ENCODE measurements around the gene MFSD2A. TPM values are rescaled to one million over a fixed set of nuclear protein-coding genes. Genes with fewer than 3 reads are reported as not detected.

The MFSD2A gene
- total RNA-seq, 4 donors from 2014 or later: 0.95 to 75.9 (median 41.1) TPM

GRCh38 chr1:39943471-39944290 is 11.3 kb upstream of the MFSD2A start:
- TF ChIP-seq CTCF (IDR thresholded peaks at IDR 0.05): no peak
- DNase-seq (ENCODE audit: low spot score): no peak
- no peak for ATAC-seq (ENCODE audit: low FRiP score)

GRCh38 chr1:39944410-39945112 is 10.4 kb upstream of the MFSD2A start:
- no peak for DNase-seq (ENCODE audit: low spot score)
- ATAC-seq (ENCODE audit: low FRiP score): peak; percentile 51
- no peak for TF ChIP-seq CTCF (IDR thresholded peaks at IDR 0.05)

GRCh38 chr1:39946216-39946615 is 8.7 kb upstream of the MFSD2A start:
- DNase-seq (ENCODE audit: low spot score): no peak
- no peak for TF ChIP-seq CTCF (IDR thresholded peaks at IDR 0.05)
- no peak for ATAC-seq (ENCODE audit: low FRiP score)

GRCh38 chr1:39947260-39947659 is 7.7 kb upstream of the MFSD2A start:
- no peak for TF ChIP-seq CTCF (IDR thresholded peaks at IDR 0.05)
- no peak for ATAC-seq (ENCODE audit: low FRiP score)
- no peak for DNase-seq (ENCODE audit: low spot score)

GRCh38 chr1:39949891-39950290 is 5.1 kb upstream of the MFSD2A start:
- no peak for DNase-seq (ENCODE audit: low spot score)

GRCh38 chr1:39951926-39952325 is 3.0 kb upstream of the MFSD2A start:
- ATAC-seq (ENCODE audit: low FRiP score): no peak
- TF ChIP-seq CTCF (IDR thresholded peaks at IDR 0.05): no peak
- no peak for DNase-seq (ENCODE audit: low spot score)

More at GRCh38 chr1:39949891-39950290, 5.1 kb upstream of the MFSD2A start:
- no peak for ATAC-seq (ENCODE audit: low FRiP score)
- no peak for TF ChIP-seq CTCF (IDR thresholded peaks at IDR 0.05)
